GM12892 (cell line): ENCODE results near the gene ARMC2.

Source experiments
- POLR2A ChIP-seq: IDR thresholded peaks from 2 replicates; pipeline ENCODE4 v1.6.1; 2011; ENCODE audit warnings: low read depth, low read length, control low read depth
- POLR2AphosphoS5 ChIP-seq: IDR thresholded peaks from 2 replicates; pipeline ENCODE4 v1.6.1; 2011; ENCODE audit warnings: low read depth, low read length, control low read depth
- TAF1 ChIP-seq: IDR thresholded peaks from 2 replicates; pipeline ENCODE4 v1.6.1; 2011; ENCODE audit warnings: low read depth, mild to moderate bottlenecking, control low read depth, low read length, borderline replicate concordance

DNA sequence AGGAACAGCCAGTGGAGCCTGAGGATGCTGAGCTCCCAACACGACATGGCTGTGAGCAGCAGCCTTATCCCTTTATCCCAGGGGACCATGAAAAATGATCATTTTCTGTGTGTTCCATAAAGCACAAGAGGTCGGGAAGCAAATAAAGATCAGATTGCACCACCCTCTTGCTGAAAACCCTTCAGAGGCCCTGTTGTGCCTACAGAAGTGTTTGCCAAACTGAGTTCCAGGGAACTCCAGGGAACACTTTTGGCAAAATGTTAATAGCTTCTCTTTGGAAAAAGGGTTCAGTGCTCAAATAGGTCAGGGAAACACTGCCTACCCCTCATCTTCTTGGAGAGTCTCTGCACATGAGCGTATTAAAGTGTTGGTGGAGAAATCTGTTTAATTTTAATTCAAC is 24.4 kb downstream of the ARMC2 start:
- TF ChIP-seq POLR2AphosphoS5 (no peak), POLR2A (no peak), TAF1 (no peak)
